ENCODE data around the gene SPINK4. TPM values are rescaled to one million over a fixed set of nuclear protein-coding genes. Genes with fewer than 3 reads are reported as not detected.

The SPINK4 gene
- total RNA-seq, 1 experiment from 2014 or later = not detected

DNA sequence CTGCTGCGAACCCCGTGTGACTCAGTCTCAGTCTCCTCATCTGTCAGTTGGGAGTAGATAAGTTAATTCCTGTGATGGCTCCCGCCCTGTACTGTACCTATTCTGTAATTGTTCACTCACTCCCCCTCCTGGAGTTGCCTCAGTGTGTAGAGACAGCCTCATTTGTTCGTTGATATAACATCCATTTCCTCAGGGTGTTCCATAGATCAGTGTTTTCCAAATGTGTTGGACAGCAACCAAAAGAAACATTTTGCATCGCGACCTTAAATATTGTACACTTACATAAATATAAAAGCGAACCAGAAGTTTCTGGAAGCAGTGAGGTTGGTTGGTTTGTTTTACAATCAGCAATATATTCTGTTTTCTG, 51.0 kb downstream of the SPINK4 start:
- ChIA-PET CTCF (interaction anchor here (1.2 kb wide), 1 partner anchor 176 kb away, joined by 7 read pairs; no protein-coding TSS in a partner anchor), POLR2A (interaction anchor here (1.2 kb wide), 3 partner anchors 18 to 168 kb away, joined by 3 to 8 read pairs (median 6); no protein-coding TSS in a partner anchor), RAD21 (ENCODE audit: low non-redundant PET in 1 of 2, low total read pairs in 2 of 2, uncharacterized antibody in 2 of 2, unreplicated experiment in 2 of 2) (no interaction called here)
- DNase-seq (ENCODE audit: low read depth, low spot score) (no peak), ATAC-seq (no peak)
- Histone ChIP-seq H4K20me1 (ENCODE audit: insufficient read depth) (no peaks in the 10 kb centered on the region), H3K4me2 (ENCODE audit: low read length) (peak overlapping the region; percentile 83), H3K9me2 (ENCODE audit: insufficient read depth) (no peaks in the 10 kb centered on the region), H3K9me3 (ENCODE audit: control insufficient read depth in 1 of 2, insufficient read depth in 1 of 2, low read depth in 1 of 2, low read length in 2 of 2) (no peaks in the 10 kb centered on the region), H3K4me1 (ENCODE audit: control insufficient read depth in 1 of 2, insufficient read depth in 2 of 2, low read length in 2 of 2) (peaks cover 5 to 22% of the 10 kb centered on the region in 2 experiments; a peak in 2 of 4 replicates), H3K79me2 (ENCODE audit: insufficient read depth, low read length) (peaks cover 57% of the 10 kb centered on the region), H3K9ac (ENCODE audit: low read length) (peak overlapping the region; percentile 91), H3K27ac (ENCODE audit: low read depth, low read length) (peak overlapping the region; percentile 83), H3K4me3 (replicated peaks in 1 of 2; ENCODE audit: low read depth in 1 of 2, low read length in 2 of 2) (peak overlapping the region; percentile 80 to 85), H3K27me3 (ENCODE audit: insufficient read depth, low read length) (no peaks in the 10 kb centered on the region), H2AFZ (ENCODE audit: low read depth, low read length, poor library complexity, severe bottlenecking) (no peak overlapping the region), H3K36me3 (ENCODE audit: control insufficient read depth in 1 of 2, insufficient read depth in 2 of 2, low read length in 2 of 2) (peaks cover 18 to 27% of the 10 kb centered on the region in 2 experiments; a peak in 2 of 4 replicates)
- intact Hi-C loops (cut with micrococcal nuclease) = loop anchor here (1.0 kb wide), 1 partner anchor 62 kb away; no protein-coding TSS in a partner anchor
- TF ChIP-seq CBX3 (IDR thresholded peaks at IDR 0.05; ENCODE audit: low read depth) (no peak), CEBPB (IDR thresholded peaks at IDR 0.05; ENCODE audit: low read depth) (0 out of 2 replicates have a peak, but pooled peaks have one; percentile 9)
- BruUV-seq (replicated peaks) = no TSS peak

DNA sequence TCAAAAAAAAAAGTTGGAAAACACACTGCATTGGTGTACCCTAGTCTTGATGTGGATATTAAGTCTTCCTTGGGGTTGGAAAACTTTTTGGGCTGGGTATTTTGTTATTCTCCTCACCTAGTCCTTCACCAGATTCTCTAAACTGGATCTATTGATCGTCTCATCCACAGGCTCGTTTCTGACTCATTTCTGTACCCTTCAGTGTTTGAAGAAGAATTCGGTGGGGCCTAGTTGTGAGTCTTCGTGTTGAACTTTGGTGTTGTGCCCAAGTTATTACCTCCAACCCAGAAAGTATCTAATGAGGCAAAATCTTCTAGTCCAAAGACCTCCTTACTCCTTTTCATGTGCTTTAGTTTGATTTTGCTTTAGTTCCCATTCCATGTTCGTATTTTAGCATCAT, 51.9 kb downstream of the SPINK4 start:
- CTCF ChIA-PET = no interaction called here
- Histone ChIP-seq H3K27ac (ENCODE audit: low read depth, low read length) (no peak overlapping the region), H2AFZ (ENCODE audit: low read depth, low read length, poor library complexity, severe bottlenecking) (no peak overlapping the region), H3K4me1 (ENCODE audit: control insufficient read depth in 1 of 2, insufficient read depth in 2 of 2, low read length in 2 of 2) (peaks cover 5 to 22% of the 10 kb centered on the region in 2 experiments; a peak in 2 of 4 replicates), H3K9ac (ENCODE audit: low read length) (no peak overlapping the region), H3K27me3 (ENCODE audit: insufficient read depth, low read length) (no peaks in the 10 kb centered on the region), H3K4me2 (ENCODE audit: low read length) (peak overlapping the region; percentile 83), H3K36me3 (ENCODE audit: control insufficient read depth in 1 of 2, insufficient read depth in 2 of 2, low read length in 2 of 2) (peaks cover 24 to 33% of the 10 kb centered on the region in 2 experiments; a peak in 3 of 4 replicates), H3K4me3 (replicated peaks in 1 of 2; ENCODE audit: low read depth in 1 of 2, low read length in 2 of 2) (no peak overlapping the region), H4K20me1 (ENCODE audit: insufficient read depth) (no peaks in the 10 kb centered on the region), H3K9me3 (ENCODE audit: control insufficient read depth in 1 of 2, insufficient read depth in 1 of 2, low read depth in 1 of 2, low read length in 2 of 2) (no peaks in the 10 kb centered on the region), H3K79me2 (ENCODE audit: insufficient read depth, low read length) (peaks cover 66% of the 10 kb centered on the region), H3K9me2 (ENCODE audit: insufficient read depth) (no peaks in the 10 kb centered on the region)
- TF ChIP-seq JUND (IDR thresholded peaks at IDR 0.05) = no peak
- no peak for TF ChIP-seq RAD21 (IDR thresholded peaks at IDR 0.05; ENCODE audit: low read depth)
- no peak for TF ChIP-seq SRF (IDR thresholded peaks at IDR 0.05; ENCODE audit: low read depth)
- no peak for TF ChIP-seq SP1 (IDR thresholded peaks at IDR 0.05; ENCODE audit: low read depth)
- TF ChIP-seq, protein P1, sequence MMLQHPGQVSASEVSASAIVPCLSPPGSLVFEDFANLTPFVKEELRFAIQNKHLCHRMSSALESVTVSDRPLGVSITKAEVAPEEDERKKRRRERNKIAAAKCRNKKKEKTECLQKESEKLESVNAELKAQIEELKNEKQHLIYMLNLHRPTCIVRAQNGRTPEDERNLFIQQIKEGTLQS (IDR thresholded peaks at IDR 0.05) = no peak
- TF ChIP-seq REST (IDR thresholded peaks at IDR 0.05; ENCODE audit: low read depth) = no peak
- no peak for ATAC-seq
- DNase-seq (ENCODE audit: low read depth, low spot score) = no peak
- POLR2A ChIA-PET = no interaction called here
- RAD21 ChIA-PET (ENCODE audit: low non-redundant PET in 1 of 2, low total read pairs in 2 of 2, uncharacterized antibody in 2 of 2, unreplicated experiment in 2 of 2) = no interaction called here
- intact Hi-C loops (cut with micrococcal nuclease) = loop anchor here (1.0 kb wide), 1 partner anchor 63 kb away; no protein-coding TSS in a partner anchor
- no TSS peak for BruUV-seq (replicated peaks)

All from HCT116 (cell line).